Activated T-helper 1 cell treated with anti-CD3 and anti-CD28 coated beads, Interleukin-12 subunit alpha, Interleukin-12 subunit beta, Interleukin-2, Interleukin-4 antibody, amounts not matched to agents 30 ng/mL and 10 ng/mL and 1 ng/mL, durations not matched to agents 14 hours and 24 hours and 36 hours (primary cell): ENCODE data around the gene TRIO. TPM values are rescaled to one million over a fixed set of nuclear protein-coding genes. Genes with fewer than 3 reads are reported as not detected.

Source experiments
- DNase-seq: peaks from one replicate; pipeline ENCODE4 v3.0.0; 2021; ENCODE audit warnings: low spot score
- H3K27ac Mint-ChIP-seq: one replicate; pipeline ENCODE4 v1.8.0; 2021; ENCODE audit warnings: mild to moderate bottlenecking, mixed read lengths
- H3K27me3 Mint-ChIP-seq: one replicate; pipeline ENCODE4 v1.8.0; 2022; ENCODE audit warnings: mild to moderate bottlenecking, moderate library complexity, mixed read lengths; ENCODE audit not compliant: insufficient read depth
- H3K36me3 Mint-ChIP-seq: one replicate; pipeline ENCODE4 v1.8.0; 2021; ENCODE audit warnings: low read depth, mixed read lengths
- H3K4me1 Mint-ChIP-seq: one replicate; pipeline ENCODE4 v1.8.0; 2021; ENCODE audit warnings: low read depth, mixed read lengths
- H3K4me3 Mint-ChIP-seq: one replicate; pipeline ENCODE4 v1.8.0; 2021; ENCODE audit warnings: mild to moderate bottlenecking, moderate library complexity, mixed read lengths
- H3K9me3 Mint-ChIP-seq: one replicate; pipeline ENCODE4 v1.8.0; 2021; ENCODE audit warnings: mixed read lengths
- intact Hi-C: fragments of 100-400 bp; cut with micrococcal nuclease; formaldehyde crosslinking; loops from one replicate; pipeline ENCODE4 v1.15.1; 2024
- total RNA-seq: library from RNA; stranded (reverse); gene quantifications from 2 replicates; pipeline ENCODE4 v1.2.3, GENCODE V29; 2022

TRIO gene
- total RNA-seq, 1 donor from 2014 or later: 11.4 TPM

- intact Hi-C loops: no loop called here
- Mint-ChIP-seq H3K27ac (no peak overlapping the region), H3K36me3 (no peaks in the 10 kb centered on the region), H3K9me3 (no peaks in the 10 kb centered on the region), H3K27me3 (peaks cover 2% of the 10 kb centered on the region), H3K4me3 (no peak overlapping the region), H3K4me1 (no peaks in the 10 kb centered on the region)
- DNase-seq: no peak
These were observed 179.5 kb downstream of the TRIO start for GRCh38 chr5:14322437-14323187.

GRCh38 chr5:14323466-14323865 lies 180.3 kb downstream of the TRIO start:
- Mint-ChIP-seq H3K4me3 (no peak overlapping the region), H3K27me3 (peaks cover 2% of the 10 kb centered on the region), H3K27ac (no peak overlapping the region), H3K9me3 (no peaks in the 10 kb centered on the region), H3K36me3 (no peaks in the 10 kb centered on the region), H3K4me1 (no peaks in the 10 kb centered on the region)
- no peak for DNase-seq
- intact Hi-C loops: no loop called here

GRCh38 chr5:14325369-14325768 lies 182.2 kb downstream of the TRIO start:
- Mint-ChIP-seq H3K4me3 (no peak overlapping the region), H3K36me3 (no peaks in the 10 kb centered on the region), H3K4me1 (no peaks in the 10 kb centered on the region), H3K9me3 (no peaks in the 10 kb centered on the region), H3K27ac (no peak overlapping the region), H3K27me3 (peaks cover 3% of the 10 kb centered on the region)
- no peak for DNase-seq
- intact Hi-C loops: no loop called here

GRCh38 chr5:14326035-14326903 lies 183.1 kb downstream of the TRIO start:
- H3K36me3 Mint-ChIP-seq: no peaks in the 10 kb centered on the region
- no peak overlapping the region for H3K4me3 Mint-ChIP-seq
- no peaks in the 10 kb centered on the region for H3K9me3 Mint-ChIP-seq
- peaks cover 3% of the 10 kb centered on the region for H3K27me3 Mint-ChIP-seq
- DNase-seq: no peak
- no peak overlapping the region for H3K27ac Mint-ChIP-seq
- no peaks in the 10 kb centered on the region for H3K4me1 Mint-ChIP-seq
- intact Hi-C loops: no loop called here

- no peak overlapping the region for H3K27ac Mint-ChIP-seq
- no peaks in the 10 kb centered on the region for H3K36me3 Mint-ChIP-seq
- no peaks in the 10 kb centered on the region for H3K9me3 Mint-ChIP-seq
- peaks cover 8% of the 10 kb centered on the region for H3K4me1 Mint-ChIP-seq
- intact Hi-C loops: no loop called here
- H3K4me3 Mint-ChIP-seq: no peak overlapping the region
- no peak for DNase-seq
- H3K27me3 Mint-ChIP-seq: peaks cover 3% of the 10 kb centered on the region
These were observed 184.5 kb downstream of the TRIO start for GRCh38 chr5:14327624-14328023.

- Mint-ChIP-seq H3K4me1 (peaks cover 8% of the 10 kb centered on the region), H3K27me3 (peaks cover 2% of the 10 kb centered on the region), H3K36me3 (no peaks in the 10 kb centered on the region), H3K9me3 (no peaks in the 10 kb centered on the region), H3K27ac (no peak overlapping the region), H3K4me3 (no peak overlapping the region)
- intact Hi-C loops: no loop called here
- no peak for DNase-seq
These were observed 185.0 kb downstream of the TRIO start for GRCh38 chr5:14328144-14328543.

GRCh38 chr5:14330291-14330690 lies 187.1 kb downstream of the TRIO start:
- DNase-seq: no peak
- Mint-ChIP-seq H3K9me3 (no peaks in the 10 kb centered on the region), H3K27me3 (peaks cover 2% of the 10 kb centered on the region), H3K27ac (no peak overlapping the region), H3K4me1 (peaks cover 8% of the 10 kb centered on the region), H3K4me3 (no peak overlapping the region), H3K36me3 (no peaks in the 10 kb centered on the region)
- intact Hi-C loops: no loop called here

GRCh38 chr5:14330729-14331385 lies 187.7 kb downstream of the TRIO start:
- H3K9me3 Mint-ChIP-seq: no peaks in the 10 kb centered on the region
- H3K4me1 Mint-ChIP-seq: peaks cover 8% of the 10 kb centered on the region
- peaks cover 2% of the 10 kb centered on the region for H3K27me3 Mint-ChIP-seq
- DNase-seq: no peak
- no peak overlapping the region for H3K27ac Mint-ChIP-seq
- intact Hi-C loops: no loop called here
- no peak overlapping the region for H3K4me3 Mint-ChIP-seq
- no peaks in the 10 kb centered on the region for H3K36me3 Mint-ChIP-seq

GRCh38 chr5:14331386-14331781 lies 188.2 kb downstream of the TRIO start:
- Mint-ChIP-seq H3K27ac (no peak overlapping the region), H3K36me3 (no peaks in the 10 kb centered on the region), H3K27me3 (peaks cover 2% of the 10 kb centered on the region), H3K9me3 (no peaks in the 10 kb centered on the region), H3K4me3 (no peak overlapping the region), H3K4me1 (peaks cover 8% of the 10 kb centered on the region)
- intact Hi-C loops: no loop called here
- no peak for DNase-seq

GRCh38 chr5:14332038-14332631 lies 189.0 kb downstream of the TRIO start:
- H3K4me3 Mint-ChIP-seq: no peak overlapping the region
- no peaks in the 10 kb centered on the region for H3K36me3 Mint-ChIP-seq
- intact Hi-C loops: no loop called here
- DNase-seq: no peak
- H3K27ac Mint-ChIP-seq: no peak overlapping the region
- H3K4me1 Mint-ChIP-seq: peaks cover 8% of the 10 kb centered on the region
- peaks cover 2% of the 10 kb centered on the region for H3K27me3 Mint-ChIP-seq
- no peaks in the 10 kb centered on the region for H3K9me3 Mint-ChIP-seq

GRCh38 chr5:14332746-14333145 lies 189.6 kb downstream of the TRIO start:
- no peaks in the 10 kb centered on the region for H3K36me3 Mint-ChIP-seq
- H3K4me3 Mint-ChIP-seq: no peak overlapping the region
- H3K27me3 Mint-ChIP-seq: peaks cover 2% of the 10 kb centered on the region
- no peak for DNase-seq
- intact Hi-C loops: no loop called here
- no peak overlapping the region for H3K27ac Mint-ChIP-seq
- H3K9me3 Mint-ChIP-seq: no peaks in the 10 kb centered on the region
- peaks cover 8% of the 10 kb centered on the region for H3K4me1 Mint-ChIP-seq

GRCh38 chr5:14337593-14337992 lies 194.5 kb downstream of the TRIO start:
- Mint-ChIP-seq H3K4me3 (no peak overlapping the region), H3K27me3 (no peaks in the 10 kb centered on the region), H3K4me1 (peaks cover 4% of the 10 kb centered on the region), H3K27ac (no peak overlapping the region), H3K36me3 (no peaks in the 10 kb centered on the region), H3K9me3 (no peaks in the 10 kb centered on the region)
- DNase-seq: no peak
- intact Hi-C loops: no loop called here

GRCh38 chr5:14339468-14339867 lies 196.3 kb downstream of the TRIO start:
- no peaks in the 10 kb centered on the region for H3K36me3 Mint-ChIP-seq
- H3K27me3 Mint-ChIP-seq: no peaks in the 10 kb centered on the region
- H3K9me3 Mint-ChIP-seq: no peaks in the 10 kb centered on the region
- H3K4me1 Mint-ChIP-seq: peaks cover 5% of the 10 kb centered on the region
- no peak for DNase-seq
- no peak overlapping the region for H3K27ac Mint-ChIP-seq
- no peak overlapping the region for H3K4me3 Mint-ChIP-seq
- intact Hi-C loops: no loop called here
